DMS153 treated with DMSO at 0.1 percent for 48 hours (cell line): ENCODE results near the gene CLEC14A.
A peak's percentile ranks its signal among the peaks of the same experiment; 100 is the strongest.

ENCODE experiments used
- DNase-seq: peaks from one replicate; lab custom pipeline; 2025; ENCODE audit not compliant: unreplicated experiment; lab: John Stamatoyannopoulos, UW

Gene CLEC14A, protein sequence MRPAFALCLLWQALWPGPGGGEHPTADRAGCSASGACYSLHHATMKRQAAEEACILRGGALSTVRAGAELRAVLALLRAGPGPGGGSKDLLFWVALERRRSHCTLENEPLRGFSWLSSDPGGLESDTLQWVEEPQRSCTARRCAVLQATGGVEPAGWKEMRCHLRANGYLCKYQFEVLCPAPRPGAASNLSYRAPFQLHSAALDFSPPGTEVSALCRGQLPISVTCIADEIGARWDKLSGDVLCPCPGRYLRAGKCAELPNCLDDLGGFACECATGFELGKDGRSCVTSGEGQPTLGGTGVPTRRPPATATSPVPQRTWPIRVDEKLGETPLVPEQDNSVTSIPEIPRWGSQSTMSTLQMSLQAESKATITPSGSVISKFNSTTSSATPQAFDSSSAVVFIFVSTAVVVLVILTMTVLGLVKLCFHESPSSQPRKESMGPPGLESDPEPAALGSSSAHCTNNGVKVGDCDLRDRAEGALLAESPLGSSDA

GRCh38 chr14:38255673-38256532, at the start of gene CLEC14A:
Gene CLEC14A (minus strand): TSS chr14:38256093. CDS start chr14:38256022, 71 bp downstream.
- DNase-seq = no peak

- no peak for DNase-seq
Observed at GRCh38 chr14:38302966-38303365, 47.1 kb upstream of the CLEC14A start.

DNA sequence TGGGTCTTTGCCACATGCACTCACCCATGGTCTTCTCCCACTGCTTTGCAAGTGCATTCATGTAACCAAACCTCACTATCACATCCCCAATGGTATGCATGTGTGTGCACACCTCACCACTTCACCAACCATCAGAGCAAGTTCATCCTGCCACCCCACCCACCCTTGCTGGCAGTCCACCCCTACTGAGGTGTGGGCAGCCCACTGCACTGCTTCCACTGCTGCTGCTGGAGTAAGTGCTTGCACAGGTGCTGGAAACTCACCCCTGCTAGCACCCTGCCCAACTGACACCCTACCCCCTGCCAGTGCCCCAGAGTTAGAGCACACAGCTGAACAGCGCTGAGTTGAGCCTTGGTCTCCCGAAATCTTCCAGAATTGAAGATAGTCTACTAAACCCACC, 46.1 kb upstream of the CLEC14A start:
- DNase-seq = no peak

GRCh38 chr14:38297681-38298080, 41.8 kb upstream of the CLEC14A start:
- DNase-seq = no peak

GRCh38 chr14:38291681-38292467, 36.0 kb upstream of the CLEC14A start:
- no peak for DNase-seq

DNA sequence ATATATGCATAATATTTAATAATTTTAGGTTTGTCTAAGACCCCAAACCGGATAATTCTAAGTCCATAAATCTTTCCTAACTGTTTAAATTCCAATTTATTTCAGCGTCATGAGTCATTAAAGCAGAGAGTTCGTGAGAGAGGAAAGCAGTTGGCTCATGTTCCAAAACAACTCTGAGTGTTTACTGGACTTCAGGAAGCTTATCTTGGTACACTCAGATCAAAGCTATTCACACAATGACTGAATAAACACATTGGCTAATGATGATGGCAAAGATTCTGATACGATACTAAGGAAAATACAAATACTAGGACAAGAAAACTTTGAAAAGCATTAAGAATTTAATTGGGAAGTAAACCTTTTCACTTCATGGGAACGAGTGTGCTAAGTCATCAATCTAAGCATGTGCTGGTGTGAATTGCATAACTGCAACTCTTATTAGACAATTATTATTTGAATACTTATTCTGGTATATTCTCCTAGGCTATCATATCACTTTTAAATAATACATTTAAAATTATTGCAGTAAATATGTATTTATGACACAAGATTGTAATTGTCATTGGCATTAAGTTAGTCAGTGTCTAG, 34.8 kb upstream of the CLEC14A start:
- peak; percentile 25 for DNase-seq

DNA sequence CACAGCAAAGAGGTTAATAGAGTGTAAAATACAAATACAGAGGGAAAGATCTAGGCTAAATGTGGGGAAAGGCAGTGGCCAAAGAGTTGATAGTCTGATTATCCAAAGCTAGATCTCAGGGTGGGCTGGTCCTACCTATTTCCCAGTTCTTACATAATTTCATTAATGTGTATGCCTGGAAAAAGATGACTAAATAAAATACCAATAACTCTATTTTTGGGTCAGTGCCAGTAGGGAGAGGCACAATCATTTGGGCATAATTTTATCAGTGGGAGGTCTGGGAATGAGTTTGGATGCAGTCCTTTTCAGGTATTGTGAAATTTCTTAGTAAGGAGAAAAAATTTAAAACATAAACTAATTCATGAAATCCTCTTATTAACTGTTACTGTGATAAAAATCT, 30.6 kb upstream of the CLEC14A start:
- DNase-seq = no peak

- DNase-seq = no peak
Observed at GRCh38 chr14:38285962-38286361, 30.1 kb upstream of the CLEC14A start.

DNA sequence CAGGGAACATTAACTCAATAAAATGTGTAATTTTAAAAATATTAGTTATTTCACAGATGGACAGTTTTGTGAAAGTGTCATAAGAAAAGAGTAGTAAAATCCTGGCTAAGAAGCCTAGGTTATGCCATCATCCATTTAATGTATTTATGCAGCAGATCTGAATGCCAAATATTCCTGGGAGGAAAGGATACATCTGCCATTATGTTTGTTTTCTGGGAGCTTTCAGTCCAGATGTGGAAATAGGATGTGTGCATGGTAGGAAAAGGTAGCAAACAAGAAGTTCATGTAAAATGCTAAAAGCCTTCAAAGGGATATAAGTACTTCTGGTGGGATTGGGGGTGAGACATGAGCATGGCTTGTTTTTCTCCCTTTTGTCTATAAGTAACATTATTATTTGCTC, 27.0 kb upstream of the CLEC14A start:
- DNase-seq = no peak

- DNase-seq = no peak
Observed at GRCh38 chr14:38280081-38280480, 24.2 kb upstream of the CLEC14A start.

DNA sequence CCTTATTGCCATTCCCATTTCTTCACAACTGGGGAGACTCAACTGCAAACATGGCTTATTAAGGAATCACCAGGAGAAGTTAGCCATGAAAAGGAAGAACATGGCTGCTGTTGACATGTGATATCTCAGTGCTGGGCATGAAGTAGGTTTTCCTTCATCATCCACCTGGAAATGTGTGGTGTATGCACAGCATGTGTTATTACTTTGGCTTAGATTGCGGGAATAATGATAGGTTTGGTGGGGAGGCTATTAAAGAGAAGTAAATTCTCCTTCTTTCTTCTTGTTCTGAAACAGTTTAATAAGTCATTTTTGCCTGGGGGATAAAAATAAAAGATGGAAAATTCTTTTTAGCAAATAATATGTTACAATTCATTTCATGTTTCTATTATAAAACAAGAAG, 23.7 kb upstream of the CLEC14A start:
- no peak for DNase-seq

GRCh38 chr14:38278035-38278434, 22.1 kb upstream of the CLEC14A start:
- DNase-seq = no peak

DNA sequence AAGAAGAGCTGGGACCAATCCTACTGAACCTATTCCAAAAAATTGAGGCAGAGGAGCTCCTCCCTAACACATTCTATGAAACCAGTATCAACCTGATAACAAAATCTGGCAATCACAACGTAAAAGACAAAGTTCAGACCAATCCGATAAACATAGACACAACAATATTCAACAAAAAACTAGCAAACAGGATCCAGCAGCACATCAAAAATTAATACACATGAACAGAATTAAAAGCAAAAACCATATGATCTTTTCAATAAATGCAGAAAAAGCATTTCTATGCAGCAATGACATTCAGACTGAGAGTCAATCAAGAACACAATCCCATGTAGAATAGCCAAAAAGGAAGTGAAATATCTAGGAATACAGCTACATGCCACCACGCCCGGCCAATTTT, 7.0 kb upstream of the CLEC14A start:
- DNase-seq = no peak

GRCh38 chr14:38261620-38262019, 5.7 kb upstream of the CLEC14A start:
- no peak for DNase-seq

DNA sequence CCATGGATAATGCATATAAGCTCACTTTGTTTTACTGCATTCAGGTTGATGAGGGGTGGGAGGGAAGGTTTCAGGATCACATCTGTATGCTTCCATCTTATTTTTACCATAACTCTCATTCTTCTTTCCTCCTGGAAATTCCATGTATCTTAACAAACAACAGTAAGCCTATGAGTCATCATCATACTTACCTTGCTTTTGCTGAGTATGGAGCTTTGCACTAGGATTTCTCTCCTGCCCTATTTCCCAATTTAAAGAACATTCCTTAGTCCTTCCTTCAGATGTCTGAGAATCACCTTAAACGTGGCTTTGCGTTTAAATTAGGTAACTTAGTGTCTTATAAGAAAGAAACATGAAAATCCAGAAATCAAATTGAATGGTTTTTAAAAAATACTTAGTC, 1.6 kb upstream of the CLEC14A start:
- DNase-seq = no peak

- DNase-seq = no peak
Observed at GRCh38 chr14:38256533-38256840, 594 bp upstream of the CLEC14A start.

GRCh38 chr14:38255408-38255672, 553 bp downstream of the CLEC14A start:
- DNase-seq = no peak

DNA sequence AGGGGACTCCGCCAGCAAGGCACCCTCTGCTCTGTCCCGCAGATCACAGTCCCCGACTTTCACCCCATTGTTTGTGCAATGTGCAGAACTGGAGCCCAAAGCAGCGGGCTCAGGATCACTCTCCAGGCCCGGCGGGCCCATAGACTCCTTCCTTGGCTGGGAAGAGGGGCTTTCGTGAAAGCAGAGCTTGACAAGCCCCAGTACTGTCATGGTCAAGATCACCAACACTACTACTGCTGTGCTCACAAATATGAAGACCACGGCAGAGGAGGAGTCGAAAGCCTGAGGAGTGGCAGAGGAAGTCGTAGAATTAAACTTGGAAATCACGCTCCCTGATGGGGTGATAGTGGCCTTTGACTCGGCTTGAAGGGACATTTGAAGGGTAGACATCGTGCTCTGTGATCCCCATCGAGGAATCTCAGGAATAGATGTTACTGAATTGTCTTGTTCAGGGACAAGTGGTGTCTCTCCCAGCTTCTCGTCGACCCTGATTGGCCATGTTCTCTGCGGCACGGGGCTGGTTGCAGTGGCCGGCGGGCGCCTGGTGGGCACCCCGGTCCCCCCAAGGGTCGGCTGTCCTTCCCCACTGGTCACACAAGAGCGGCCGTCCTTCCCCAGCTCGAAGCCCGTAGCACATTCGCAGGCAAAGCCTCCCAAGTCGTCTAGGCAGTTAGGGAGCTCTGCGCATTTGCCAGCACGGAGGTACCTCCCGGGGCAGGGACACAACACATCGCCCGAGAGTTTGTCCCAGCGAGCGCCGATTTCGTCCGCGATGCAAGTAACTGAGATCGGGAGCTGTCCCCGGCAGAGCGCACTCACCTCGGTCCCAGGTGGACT, 1.1 kb downstream of the CLEC14A start:
- no peak for DNase-seq

DNA sequence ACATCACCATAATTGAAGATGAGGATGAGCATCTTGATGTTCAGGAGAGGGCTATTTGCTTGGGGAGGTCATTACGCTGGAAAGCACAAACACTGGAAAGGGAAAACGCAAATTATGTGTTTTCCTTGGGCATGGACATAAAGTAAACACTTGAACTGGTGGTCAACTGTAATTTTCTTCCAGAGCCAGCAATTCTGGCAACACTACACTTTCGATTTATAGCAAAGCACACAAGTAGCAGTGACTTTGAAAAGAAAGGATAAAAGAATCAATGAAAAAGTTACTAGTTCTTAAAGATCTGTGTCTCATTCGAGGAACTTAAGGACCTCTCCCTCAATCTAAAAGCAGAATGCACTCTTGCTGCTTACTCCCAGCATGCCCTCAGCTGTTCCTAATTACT, 2.2 kb downstream of the CLEC14A start:
- DNase-seq = no peak

GRCh38 chr14:38252066-38252710, 3.7 kb downstream of the CLEC14A start:
- no peak for DNase-seq
